Stimulated activated CD8-positive, alpha-beta memory T cell treated with anti-CD3 and anti-CD28 coated beads, Interleukin-7, amount 100 ng/mL, for 48 hours (primary cell): ENCODE measurements around the gene SH3RF3.

Experiments used
- DNase-seq, 2 donors: peaks; one replicate each; pipeline ENCODE4 v3.0.0-alpha.2; 2020; ENCODE audit warnings: low read depth in 1 of 2; ENCODE audit errors: extremely low read depth in 1 of 2

SH3RF3 gene

GRCh38 chr2:109297566-109298490 is 168.8 kb downstream of the SH3RF3 start:
- DNase-seq: no peak

- DNase-seq: no peak
Observed at GRCh38 chr2:109298851-109299250, 169.8 kb downstream of the SH3RF3 start.

GRCh38 chr2:109299536-109299935 is 170.5 kb downstream of the SH3RF3 start:
- DNase-seq: no peak

- DNase-seq: no peak
Observed at GRCh38 chr2:109300582-109300981, 171.6 kb downstream of the SH3RF3 start.

GRCh38 chr2:109301746-109302145 is 172.7 kb downstream of the SH3RF3 start:
- no peak for DNase-seq

GRCh38 chr2:109302319-109302718 is 173.3 kb downstream of the SH3RF3 start:
- no peak for DNase-seq

- no peak for DNase-seq
Observed at GRCh38 chr2:109304242-109304641, 175.2 kb downstream of the SH3RF3 start.

GRCh38 chr2:109304731-109305470 is 175.9 kb downstream of the SH3RF3 start:
- DNase-seq: no peak

GRCh38 chr2:109305490-109306167 is 176.6 kb downstream of the SH3RF3 start:
- no peak for DNase-seq

GRCh38 chr2:109306190-109306589 is 177.2 kb downstream of the SH3RF3 start:
- DNase-seq: no peak

- DNase-seq: no peak
Observed at GRCh38 chr2:109311771-109312170, 182.8 kb downstream of the SH3RF3 start.

GRCh38 chr2:109312902-109313301 is 183.9 kb downstream of the SH3RF3 start:
- no peak for DNase-seq

- no peak for DNase-seq
Observed at GRCh38 chr2:109313343-109313742, 184.3 kb downstream of the SH3RF3 start.

GRCh38 chr2:109316091-109316490 is 187.1 kb downstream of the SH3RF3 start:
- DNase-seq: no peak

- no peak for DNase-seq
Observed at GRCh38 chr2:109317471-109318095, 188.6 kb downstream of the SH3RF3 start.

- no peak for DNase-seq
Observed at GRCh38 chr2:109318150-109318948, 189.3 kb downstream of the SH3RF3 start.

- DNase-seq: no peak
Observed at GRCh38 chr2:109318949-109319342, 189.9 kb downstream of the SH3RF3 start.

GRCh38 chr2:109320195-109320922 is 191.4 kb downstream of the SH3RF3 start:
- no peak for DNase-seq

GRCh38 chr2:109321570-109321969 is 192.6 kb downstream of the SH3RF3 start:
- no peak for DNase-seq
